HG03135 (cell line): ENCODE data around the gene NTSR2.

Source experiments
- ATAC-seq: cut with Tn5 transposase; IDR thresholded peaks from one replicate; pipeline ENCODE4 v1.9.1; 2021; ENCODE audit warnings: mild to moderate bottlenecking, moderate library complexity; ENCODE audit not compliant: unreplicated experiment

Gene NTSR2, protein sequence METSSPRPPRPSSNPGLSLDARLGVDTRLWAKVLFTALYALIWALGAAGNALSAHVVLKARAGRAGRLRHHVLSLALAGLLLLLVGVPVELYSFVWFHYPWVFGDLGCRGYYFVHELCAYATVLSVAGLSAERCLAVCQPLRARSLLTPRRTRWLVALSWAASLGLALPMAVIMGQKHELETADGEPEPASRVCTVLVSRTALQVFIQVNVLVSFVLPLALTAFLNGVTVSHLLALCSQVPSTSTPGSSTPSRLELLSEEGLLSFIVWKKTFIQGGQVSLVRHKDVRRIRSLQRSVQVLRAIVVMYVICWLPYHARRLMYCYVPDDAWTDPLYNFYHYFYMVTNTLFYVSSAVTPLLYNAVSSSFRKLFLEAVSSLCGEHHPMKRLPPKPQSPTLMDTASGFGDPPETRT

DNA sequence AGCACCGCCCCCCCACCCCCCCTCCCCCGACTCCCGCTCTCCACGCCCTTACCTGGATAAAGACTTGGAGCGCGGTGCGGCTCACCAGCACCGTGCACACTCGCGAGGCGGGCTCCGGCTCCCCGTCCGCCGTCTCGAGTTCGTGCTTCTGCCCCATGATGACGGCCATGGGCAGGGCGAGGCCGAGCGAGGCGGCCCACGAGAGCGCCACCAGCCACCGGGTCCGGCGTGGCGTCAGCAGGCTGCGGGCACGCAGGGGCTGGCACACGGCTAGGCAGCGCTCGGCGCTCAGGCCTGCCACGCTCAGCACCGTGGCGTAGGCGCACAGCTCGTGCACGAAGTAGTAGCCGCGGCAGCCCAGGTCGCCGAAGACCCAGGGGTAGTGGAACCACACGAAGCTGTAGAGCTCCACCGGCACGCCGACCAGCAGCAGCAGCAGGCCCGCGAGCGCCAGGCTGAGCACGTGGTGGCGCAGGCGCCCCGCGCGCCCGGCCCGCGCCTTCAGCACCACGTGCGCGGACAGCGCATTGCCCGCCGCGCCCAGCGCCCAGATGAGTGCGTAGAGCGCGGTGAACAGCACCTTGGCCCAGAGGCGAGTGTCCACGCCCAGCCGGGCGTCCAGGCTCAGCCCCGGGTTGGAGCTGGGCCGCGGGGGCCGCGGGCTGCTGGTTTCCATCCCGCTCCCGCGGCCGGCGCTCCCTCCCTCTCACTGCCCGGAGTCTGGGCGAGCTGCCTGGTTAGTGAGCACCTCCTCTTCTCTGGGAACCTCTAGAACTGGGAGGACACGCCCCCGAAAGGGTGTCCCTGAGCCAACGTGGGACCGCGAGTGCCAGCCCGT lies at the start of gene NTSR2:
NTSR2 (minus strand) TSS at position 742 of the 838 bp plus-strand sequence; CDS start at position 676, 66 bp downstream.
- ATAC-seq = no peak

DNA sequence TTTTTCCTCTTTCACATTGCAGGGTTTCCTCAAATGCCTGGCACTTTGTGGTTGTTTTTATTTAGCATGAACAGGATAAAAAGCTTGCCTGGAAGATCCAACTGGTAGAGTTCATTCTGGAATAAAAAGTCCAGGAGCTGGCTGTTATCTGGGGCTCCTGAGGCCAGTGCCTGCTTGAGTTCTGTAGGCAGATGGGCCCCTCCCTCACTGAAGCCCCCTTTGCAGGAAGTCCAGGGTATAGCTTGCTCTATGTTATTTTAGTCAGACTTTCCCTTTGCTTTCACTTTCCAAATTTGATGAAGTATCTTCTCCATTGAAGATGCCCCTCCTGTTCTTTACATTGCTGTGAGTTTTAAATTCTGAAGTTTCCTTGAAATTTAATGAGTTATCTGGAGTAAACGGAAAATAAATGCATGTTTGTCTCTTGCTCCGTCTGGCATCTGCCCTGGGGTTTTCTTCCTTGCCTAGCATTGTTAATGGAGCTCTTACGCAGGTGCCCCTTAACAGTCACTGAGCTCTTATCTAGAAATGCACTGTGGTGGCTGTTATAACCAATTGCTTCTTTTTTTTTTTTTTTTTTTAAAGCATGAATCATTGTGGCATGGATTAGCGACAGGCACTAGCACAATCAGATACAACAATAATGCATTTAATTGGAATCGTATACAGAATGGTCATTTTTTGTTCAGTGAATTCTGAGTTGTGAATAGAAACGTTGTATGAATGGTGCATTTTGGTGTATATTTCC lies 49.4 kb upstream of the NTSR2 start:
- ATAC-seq = no peak

DNA sequence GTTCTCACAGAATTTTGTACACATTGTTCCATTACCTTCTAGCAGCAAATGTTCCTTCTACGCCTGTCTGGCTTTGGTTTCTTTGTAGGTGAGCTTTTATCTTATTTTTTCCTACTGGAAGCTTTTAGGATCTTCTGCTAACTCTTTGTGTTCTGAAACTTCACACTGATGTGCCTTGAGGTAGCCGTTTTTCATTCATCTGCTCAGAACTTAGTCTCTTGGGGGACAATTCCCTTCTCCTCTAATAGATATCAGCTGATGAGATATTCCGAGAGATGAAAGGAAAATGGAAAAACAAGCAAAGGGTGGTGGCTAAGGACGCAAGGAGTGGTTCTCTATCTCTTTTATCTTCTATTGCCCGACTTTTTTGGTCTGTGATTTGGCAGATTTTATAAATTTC lies 48.6 kb upstream of the NTSR2 start:
- ATAC-seq = no peak

DNA sequence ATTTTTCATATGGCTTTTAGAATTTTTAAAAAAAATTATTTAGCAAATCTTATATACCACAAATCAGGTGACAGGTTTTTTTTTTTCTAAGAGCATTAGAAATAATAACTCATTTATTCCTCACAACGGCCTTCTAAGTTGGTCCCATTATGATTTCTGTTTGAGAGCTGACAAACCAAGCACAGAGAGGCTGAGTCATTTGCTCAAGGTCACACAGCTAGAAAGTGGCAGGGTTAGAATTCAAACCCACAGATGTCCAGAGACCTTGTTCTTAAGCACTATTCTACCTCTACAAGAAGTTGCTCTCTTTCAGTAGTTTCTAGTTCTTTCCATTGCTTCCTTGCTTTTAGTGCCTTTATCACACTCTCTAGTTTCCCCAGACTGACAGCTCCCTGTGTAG lies 47.6 kb upstream of the NTSR2 start:
- ATAC-seq = no peak

DNA sequence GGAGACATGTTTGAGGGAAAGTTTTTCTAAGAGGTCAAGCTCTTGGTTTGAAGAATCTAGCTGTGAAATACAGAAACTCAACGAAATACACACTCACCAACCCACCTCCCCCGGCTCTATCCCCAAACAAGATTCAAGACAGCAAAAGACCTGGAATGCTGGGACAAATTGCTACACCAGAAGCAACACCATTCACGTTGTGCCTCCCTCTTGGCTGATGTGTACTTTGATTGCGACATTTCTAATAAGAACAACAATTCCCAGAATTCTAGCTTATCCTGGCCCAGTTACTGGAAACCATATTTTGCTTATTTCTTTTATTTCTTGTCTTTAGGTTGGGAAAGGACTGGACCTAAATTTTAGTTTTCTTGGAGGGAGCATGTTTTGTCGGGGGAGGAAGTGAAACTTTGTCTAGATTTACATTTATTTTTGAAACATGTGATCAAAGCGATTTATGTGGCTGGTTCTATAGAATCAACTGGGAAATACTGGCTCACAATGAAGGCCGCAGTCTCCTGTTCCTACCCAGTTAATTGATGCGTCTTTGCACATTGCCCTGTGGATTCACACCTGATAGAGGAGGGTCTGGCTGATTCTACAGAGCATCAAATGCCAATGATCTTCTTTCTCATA lies 46.8 kb upstream of the NTSR2 start:
- no peak for ATAC-seq

DNA sequence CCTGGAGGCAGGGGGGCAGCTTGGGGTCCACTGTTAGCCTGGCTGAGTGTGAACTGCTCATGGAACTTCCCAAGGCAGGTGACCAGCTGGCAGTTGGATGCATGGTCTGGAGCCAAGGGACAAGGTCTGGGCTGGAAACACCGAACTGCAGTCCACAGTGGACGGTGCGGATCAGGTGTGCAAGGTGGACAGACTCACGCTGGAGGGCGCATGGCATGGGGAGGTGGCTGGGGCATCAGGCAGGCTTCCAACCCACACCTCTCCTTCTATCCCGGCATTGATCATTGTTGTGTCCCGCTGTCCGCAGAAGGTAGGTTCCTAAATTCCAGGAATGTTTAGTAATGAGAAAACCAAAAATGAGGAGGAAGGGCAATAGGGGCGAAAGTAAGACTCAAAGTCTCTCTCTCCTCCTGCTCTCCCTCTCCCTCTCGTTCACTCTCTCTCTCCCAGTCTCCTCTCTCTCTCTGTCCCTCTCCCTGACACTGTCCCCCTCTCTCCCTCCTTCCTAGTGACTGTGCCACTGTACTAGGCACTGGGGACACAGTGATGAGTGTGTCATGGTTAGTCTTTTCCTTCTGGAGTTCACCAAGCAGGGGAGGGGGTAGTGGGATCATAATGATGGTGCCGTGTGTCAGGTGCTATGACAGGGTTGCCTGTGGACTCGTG lies 46.1 kb upstream of the NTSR2 start:
- ATAC-seq = no peak

DNA sequence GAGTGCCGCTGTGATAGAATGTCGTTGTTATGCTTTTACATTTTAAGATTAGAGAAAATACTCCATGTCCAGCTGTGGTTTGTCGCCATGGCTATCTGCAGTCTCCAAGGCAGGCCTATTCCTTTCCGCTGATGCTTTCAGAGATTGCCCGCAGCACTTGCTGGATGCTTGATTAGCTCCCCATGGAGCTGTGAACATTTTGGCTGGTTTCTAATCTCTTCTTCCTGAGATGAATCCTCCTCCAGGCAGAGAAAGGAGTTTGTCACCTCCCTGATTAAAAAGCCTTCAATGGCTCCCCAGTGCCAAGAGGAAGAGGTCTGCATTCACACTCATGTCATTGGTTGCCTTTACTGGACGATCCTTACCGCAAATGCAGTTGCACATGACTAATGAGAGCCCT lies 43.8 kb upstream of the NTSR2 start:
- no peak for ATAC-seq

DNA sequence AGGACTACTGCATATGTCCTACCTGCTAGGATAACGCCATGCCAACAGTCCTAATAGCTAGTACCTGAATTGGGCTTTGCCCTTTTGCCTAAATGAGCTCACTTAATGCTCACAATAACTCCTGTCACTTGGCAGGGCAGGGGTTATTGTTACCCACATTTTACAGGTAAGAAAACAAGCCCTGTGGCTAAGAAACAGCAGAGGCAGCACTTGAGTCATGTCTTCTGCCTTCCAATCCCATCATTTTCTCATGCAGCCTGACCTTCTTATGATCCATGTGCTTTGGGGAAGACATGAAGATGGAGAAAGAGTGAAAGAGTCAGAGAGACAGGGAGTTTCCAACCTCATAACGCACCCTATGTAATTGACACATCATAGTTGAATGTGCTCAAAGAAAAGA lies 42.9 kb upstream of the NTSR2 start:
- no peak for ATAC-seq

DNA sequence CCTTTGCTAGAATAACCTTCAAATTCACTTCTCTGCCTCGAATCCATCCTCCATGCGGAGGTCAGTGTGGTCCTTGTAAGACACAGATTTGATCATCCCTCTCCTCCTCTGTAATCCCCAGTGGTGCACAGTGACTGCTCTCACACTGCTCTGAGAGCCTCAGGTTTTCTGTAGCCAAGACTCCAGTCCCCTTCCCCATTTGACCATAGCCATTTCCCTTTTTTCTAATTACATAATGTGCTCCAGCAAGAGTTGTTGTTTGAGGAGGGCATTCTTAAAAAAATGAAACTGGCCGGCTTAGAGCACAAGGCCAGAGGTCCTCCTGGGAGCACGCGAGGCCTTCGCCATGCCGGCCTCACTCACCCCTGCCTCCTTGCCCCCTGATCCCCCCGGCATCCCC lies 41.8 kb upstream of the NTSR2 start:
- no peak for ATAC-seq

DNA sequence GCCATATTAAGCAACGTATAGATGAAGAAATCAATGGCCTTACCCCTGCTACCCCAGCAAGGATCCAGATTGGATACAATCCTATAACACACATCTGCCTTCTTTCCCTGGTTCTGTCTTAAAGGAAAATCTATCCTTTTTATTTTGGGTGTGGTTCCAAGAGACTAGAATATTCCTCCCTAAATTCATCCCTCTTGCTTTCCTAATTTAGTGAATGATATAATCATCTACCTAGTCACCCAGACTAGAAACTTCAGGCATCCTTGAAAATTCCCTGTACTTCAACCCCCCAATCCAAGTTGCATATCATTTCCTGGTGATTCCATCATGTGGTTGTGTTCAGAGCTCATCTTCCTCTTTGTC lies 41.3 kb upstream of the NTSR2 start:
- no peak for ATAC-seq

DNA sequence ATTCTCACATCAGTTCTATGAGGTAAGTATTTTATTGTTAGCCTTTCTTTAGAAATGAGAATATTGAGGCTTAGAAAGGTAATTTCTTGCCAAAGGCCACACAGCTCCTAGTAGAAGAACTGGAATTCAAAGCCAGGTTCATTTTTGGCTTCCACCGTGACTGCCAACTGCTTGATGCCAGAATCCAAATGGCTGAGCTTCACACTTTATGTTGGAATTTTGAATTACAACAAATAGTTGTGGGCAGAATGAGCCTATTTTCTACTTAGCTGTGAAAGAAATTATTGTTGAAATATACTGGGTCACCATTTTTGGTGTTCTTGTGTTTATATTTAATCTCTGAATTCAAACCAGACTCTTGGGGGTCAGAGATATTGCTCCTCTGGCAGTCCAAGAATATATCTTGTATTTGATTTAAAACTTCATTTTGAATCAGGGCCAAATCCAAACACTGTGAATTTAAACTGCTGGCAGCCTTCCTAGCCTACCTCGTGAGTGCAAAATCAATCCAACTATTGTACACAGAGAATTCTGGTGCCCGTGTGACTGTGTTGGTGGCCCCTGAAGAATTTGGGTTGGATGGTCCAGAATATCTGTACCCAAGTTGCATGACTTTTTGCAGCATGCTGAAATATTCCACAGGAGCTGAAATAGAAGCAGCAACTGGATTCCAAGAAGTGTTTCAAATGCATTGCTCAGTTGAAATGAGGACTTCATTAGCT lies 40.8 kb upstream of the NTSR2 start:
- no peak for ATAC-seq

DNA sequence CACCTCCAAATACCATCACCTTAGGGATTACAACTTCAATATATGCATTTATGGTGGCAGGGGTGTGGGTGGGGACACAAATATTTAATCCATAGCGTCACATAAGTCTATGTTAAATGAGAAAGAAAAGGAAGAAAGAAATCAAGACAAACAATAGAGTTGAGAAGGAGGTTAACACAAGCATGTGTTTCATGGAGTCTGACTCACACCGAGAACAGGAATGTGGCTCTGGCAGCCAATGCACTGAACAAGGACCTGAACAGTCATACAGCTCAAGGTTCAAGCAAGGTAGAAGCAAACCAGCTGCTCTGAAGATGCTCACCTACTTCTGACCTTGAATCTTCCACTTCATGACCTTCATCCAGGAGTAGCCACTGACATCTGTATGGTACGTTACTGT lies 40.2 kb upstream of the NTSR2 start:
- no peak for ATAC-seq

DNA sequence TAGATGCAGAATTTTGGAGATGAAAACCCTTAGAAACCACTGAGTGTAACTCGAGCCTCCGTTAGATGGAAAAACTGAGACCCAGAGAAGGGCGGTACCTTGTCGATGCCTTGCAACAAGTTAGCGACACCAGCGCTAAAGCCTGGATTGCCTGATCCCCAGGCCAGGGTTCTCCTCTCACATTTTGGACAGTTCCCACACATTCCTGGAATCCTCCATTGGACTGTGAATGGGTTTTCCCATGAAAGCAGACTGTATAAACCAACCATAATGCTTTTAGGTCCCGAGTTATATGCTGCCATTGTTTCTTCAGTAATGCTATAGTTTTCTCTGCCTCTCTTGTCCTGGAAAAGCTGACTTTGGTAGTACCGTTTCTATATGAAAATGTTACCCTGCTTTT lies 39.3 kb upstream of the NTSR2 start:
- ATAC-seq = no peak

DNA sequence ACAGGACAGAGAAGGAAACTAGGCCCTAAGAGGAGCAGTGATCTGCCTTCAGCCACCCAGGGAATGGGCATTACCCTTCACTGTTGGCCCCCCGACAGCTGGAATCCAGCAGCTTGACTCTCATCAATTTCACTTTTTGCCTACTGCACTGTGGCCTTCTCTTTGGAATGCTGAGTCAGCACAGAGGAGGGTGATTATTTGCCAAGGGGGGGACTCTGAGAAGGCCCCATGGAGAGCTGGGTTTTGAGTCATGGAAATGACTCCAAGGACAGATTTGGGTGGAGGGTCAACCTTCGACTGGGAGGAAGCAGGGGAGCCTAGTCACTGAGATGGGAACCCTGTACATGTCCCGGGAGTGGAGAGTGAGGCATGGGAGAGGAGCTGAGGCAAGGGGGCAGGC lies 38.1 kb upstream of the NTSR2 start:
- no peak for ATAC-seq

DNA sequence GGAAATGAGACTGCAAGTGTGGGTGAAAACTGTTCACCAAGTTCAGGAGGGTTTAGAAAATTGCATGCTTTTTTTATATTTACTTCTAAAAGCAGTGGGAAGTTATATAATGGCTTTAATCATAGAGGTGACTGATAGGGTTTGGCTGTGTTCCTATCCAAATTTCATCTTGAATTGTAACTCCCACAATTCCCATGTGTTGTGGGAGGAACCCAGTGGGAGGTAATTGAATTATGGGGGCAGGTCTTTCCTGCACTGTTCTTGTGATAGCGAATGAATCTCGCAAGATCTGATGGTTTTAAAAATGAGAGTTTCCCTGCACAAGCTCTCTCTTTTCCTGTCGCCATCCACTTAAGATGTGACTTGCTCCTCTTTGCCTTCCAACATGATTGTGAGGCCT lies 35.7 kb upstream of the NTSR2 start:
- ATAC-seq = no peak

DNA sequence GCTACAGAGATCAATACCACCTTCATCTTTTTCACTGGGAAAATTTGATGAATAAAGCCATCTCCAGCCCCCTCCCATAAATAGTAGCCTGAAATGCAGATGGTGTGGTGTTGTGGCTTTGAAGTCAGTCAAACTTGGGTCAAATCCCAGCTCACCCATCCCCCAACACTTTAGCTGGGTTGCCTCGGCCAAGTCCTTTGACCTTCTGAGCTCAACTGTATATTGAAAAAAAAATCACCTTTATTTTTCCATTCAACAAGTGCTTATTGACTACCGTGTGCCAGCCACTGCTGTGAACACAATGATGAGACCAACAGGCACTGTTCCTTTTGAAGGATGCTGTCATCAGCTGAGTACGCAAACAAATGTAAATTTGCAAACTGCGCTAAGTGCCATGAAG lies 35.1 kb upstream of the NTSR2 start:
- ATAC-seq = no peak

DNA sequence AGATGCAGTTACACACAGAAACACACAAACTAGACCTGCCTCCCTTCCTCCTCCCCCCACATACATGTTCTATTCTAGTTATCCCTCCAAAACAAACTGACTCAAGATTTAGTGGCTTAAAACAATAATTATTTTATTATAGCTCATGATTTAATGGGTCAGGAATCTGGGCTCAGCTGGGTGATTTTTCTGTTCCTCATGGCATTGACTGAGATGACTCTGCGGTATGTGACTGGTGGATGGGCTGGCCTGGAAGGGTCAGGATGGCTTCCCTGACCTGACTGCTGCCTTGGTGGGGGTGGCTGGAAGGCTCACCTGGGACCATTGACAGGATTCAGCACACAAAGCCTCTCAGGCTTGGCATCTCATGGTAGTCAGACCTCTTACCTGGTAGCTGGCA lies 33.7 kb upstream of the NTSR2 start:
- ATAC-seq = no peak

DNA sequence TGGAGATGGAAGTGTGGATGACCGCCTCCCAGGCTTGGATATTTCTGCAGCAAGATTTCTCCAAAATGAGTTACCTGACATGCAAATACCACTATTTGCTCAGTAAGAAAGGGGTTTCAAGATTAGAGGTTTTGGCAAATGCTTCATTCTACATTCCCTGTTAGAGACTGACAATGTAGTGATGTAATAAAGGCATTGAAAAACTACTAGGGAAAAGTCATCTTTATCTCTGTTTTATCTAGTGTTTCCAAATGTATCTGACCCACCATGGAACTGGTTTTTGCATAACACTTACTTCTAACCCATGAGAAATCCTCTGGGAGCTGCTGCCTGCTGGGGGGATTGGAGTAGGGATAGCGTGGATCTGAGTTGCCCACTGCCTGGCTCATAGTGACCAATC lies 33.0 kb upstream of the NTSR2 start:
- ATAC-seq = no peak

DNA sequence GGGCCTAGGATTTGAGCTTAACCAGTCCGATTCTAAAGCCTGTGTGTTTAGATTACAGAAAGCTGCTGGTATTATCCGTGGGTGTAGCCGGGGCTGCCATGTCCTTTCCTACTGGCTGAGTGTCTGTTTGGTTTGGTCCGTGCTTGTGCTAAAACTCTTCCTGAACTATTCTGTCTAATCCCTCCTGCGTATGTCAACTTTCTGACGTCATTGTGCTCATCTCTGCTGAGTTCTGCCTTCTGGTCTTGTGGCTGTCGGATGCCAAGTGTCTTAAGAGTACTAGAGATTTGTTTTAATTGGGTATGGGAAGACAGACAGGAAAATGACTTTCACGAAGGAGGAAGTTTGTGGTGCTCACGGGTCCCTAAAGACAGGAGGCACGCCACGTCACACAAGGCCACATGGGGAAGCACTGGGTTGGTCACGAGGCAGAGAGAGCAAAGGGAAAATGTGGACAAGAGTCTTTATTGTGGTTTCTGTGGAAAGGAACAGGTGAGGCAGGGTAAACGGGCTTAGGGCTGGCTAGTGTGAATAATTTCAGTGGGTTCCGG lies 31.8 kb upstream of the NTSR2 start:
- no peak for ATAC-seq

DNA sequence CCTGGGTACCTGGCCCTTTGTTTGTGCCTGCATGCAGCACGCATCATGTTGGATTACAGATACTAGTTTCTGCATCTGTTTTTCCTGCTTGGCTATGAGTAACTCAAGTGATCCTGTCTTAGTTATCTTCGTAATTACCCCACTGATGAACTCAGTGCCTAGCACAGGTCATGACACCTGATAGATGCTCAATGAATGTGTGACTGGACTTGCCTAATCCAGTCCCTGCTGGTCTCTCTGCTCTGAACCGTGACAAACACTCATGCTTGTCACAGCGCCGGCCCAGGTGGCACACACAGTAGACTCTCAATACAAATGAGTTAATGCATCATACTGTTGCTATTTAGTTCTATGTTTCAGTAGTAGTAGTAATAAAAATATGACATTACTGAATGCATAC lies 31.2 kb upstream of the NTSR2 start:
- no peak for ATAC-seq
